HepG2 (cell line): Measurements from ENCODE around the gene CTAGE1.

Experiments
- GTF2F1 ChIP-seq: fragments of 150-350 bp; IDR thresholded peaks from 2 replicates; pipeline ENCODE4 v1.6.1; 2014; ENCODE audit warnings: low read length
- MAFK ChIP-seq, 2 experiments: IDR thresholded peaks in 1 of 2; conservative IDR thresholded peaks in 1 of 2; 2 replicates each; pipeline ENCODE4 v1.6.1; 2011; ENCODE audit warnings: improper control_type of control experiment in 2 of 2, low read length in 2 of 2
- ONECUT2 ChIP-seq: sonication (generic); formaldehyde crosslinking; IDR thresholded peaks from 2 replicates; pipeline ENCODE4 v1.4.0; 2020; ENCODE audit warnings: missing genetic modification reagents
- TF ChIP-seq, protein P1 (sequence below): sonication (generic); formaldehyde crosslinking; IDR thresholded peaks from 2 replicates; pipeline ENCODE4 v1.4.0; 2020; ENCODE audit warnings: low read depth, mild to moderate bottlenecking, missing genetic modification reagents

DNA sequence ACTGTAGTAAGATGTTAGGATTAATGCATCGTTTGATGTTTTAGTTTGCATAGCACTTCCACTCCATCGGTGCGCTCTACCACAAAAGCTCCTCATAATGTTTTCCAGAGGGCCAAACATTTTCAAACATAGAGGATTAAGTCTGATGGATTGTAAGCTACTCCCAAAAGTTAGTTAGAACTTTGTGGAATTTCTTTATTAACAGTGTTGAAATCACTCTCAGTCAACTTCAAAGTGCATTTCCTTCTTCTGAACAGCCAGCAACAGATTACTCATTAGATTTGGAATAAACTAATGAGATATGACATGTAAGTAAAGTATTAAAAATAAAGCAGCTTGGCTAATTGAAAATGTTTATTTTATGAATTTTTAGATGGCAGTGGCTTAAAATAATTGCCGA, 30.1 kb upstream of the CTAGE1 start:
- TF ChIP-seq GTF2F1 (no peak), ONECUT2 (no peak), MAFK (conservative IDR thresholded peaks at IDR 0.05 in 1 of 2, IDR thresholded peaks at IDR 0.05 in 1 of 2; ENCODE audit: low read length in 2 of 2) (no peak)
- TF ChIP-seq, protein P1, sequence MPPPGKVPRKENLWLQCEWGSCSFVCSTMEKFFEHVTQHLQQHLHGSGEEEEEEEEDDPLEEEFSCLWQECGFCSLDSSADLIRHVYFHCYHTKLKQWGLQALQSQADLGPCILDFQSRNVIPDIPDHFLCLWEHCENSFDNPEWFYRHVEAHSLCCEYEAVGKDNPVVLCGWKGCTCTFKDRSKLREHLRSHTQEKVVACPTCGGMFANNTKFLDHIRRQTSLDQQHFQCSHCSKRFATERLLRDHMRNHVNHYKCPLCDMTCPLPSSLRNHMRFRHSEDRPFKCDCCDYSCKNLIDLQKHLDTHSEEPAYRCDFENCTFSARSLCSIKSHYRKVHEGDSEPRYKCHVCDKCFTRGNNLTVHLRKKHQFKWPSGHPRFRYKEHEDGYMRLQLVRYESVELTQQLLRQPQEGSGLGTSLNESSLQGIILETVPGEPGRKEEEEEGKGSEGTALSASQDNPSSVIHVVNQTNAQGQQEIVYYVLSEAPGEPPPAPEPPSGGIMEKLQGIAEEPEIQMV (CRISPR knock-in tag): no peak
